Parathyroid adenoma (tissue), 2 donors: ENCODE data around the gene EVC.

Experiments
- H2AFZ ChIP-seq: fragments of 300-600 bp; sonication (generic); one replicate; pipeline ENCODE4 v1.7.0; 2017; ENCODE audit warnings: antibody characterized with exemption, mild to moderate bottlenecking
- H3K27ac ChIP-seq: fragments of 300-600 bp; sonication (generic); one replicate; pipeline ENCODE4 v1.7.0; 2017
- H3K27me3 ChIP-seq: fragments of 300-600 bp; sonication (generic); one replicate; pipeline ENCODE4 v1.7.0; 2017; ENCODE audit warnings: low read length; ENCODE audit not compliant: control insufficient read depth, insufficient read depth
- H3K36me3 ChIP-seq: fragments of 300-600 bp; sonication (generic); one replicate; pipeline ENCODE4 v1.7.0; 2017; ENCODE audit warnings: low read length; ENCODE audit not compliant: control insufficient read depth, insufficient read depth
- H3K4me1 ChIP-seq: fragments of 300-600 bp; sonication (generic); one replicate; pipeline ENCODE4 v1.7.0; 2017; ENCODE audit warnings: control low read depth
- H3K4me2 ChIP-seq: fragments of 300-600 bp; sonication (generic); one replicate; pipeline ENCODE4 v1.7.0; 2017; ENCODE audit warnings: low read length
- H3K4me3 ChIP-seq: fragments of 300-600 bp; sonication (generic); one replicate; pipeline ENCODE4 v1.7.0; 2017; ENCODE audit warnings: low read depth, low read length
- H3K79me2 ChIP-seq: fragments of 300-600 bp; sonication (generic); one replicate; pipeline ENCODE4 v1.7.0; 2017; ENCODE audit warnings: control low read depth
- H3K9ac ChIP-seq: fragments of 300-600 bp; sonication (generic); one replicate; pipeline ENCODE4 v1.7.0; 2017; ENCODE audit warnings: mild to moderate bottlenecking
- H3K9me3 ChIP-seq: fragments of 300-600 bp; sonication (generic); one replicate; pipeline ENCODE4 v1.7.0; 2017; ENCODE audit warnings: low read length; ENCODE audit not compliant: control insufficient read depth
- CTCF ChIP-seq: fragments of 300-600 bp; sonication (generic); IDR thresholded peaks from one replicate; pipeline ENCODE4 v1.7.0; 2017; ENCODE audit warnings: antibody characterized with exemption, mild to moderate bottlenecking
- donor health status: primary hyperparathyroidism.

The EVC gene

GRCh38 chr4:5710961-5711478 is at the start of gene EVC:
EVC (plus strand) TSS chr4:5711201; CDS start chr4:5711381, 180 bp downstream.
- Histone ChIP-seq H2AFZ (peak within 1 kb of the TSS; percentile 68), H3K4me2 (peak within 1 kb of the TSS; percentile 81), H3K36me3 (no peaks in the 10 kb centered on the region), H3K9me3 (no peaks in the 10 kb centered on the region), H3K27me3 (no peaks in the 10 kb centered on the region), H3K9ac (no peak within 1 kb of the TSS), H3K79me2 (no peaks in the 10 kb centered on the region), H3K4me1 (no peaks in the 10 kb centered on the region), H3K27ac (peak within 1 kb of the TSS; percentile 39), H3K4me3 (peak within 1 kb of the TSS; percentile 45)
- no peak for TF ChIP-seq CTCF

GRCh38 chr4:5661237-5661636 is 49.8 kb upstream of the EVC start:
- H3K9ac ChIP-seq, result no peak overlapping the region
- no peaks in the 10 kb centered on the region for H3K36me3 ChIP-seq
- H3K4me2 ChIP-seq, result no peak overlapping the region
- no peak overlapping the region for H2AFZ ChIP-seq
- no peaks in the 10 kb centered on the region for H3K4me1 ChIP-seq
- TF ChIP-seq CTCF, result no peak
- no peak overlapping the region for H3K4me3 ChIP-seq
- H3K9me3 ChIP-seq, result no peaks in the 10 kb centered on the region
- H3K79me2 ChIP-seq, result no peaks in the 10 kb centered on the region
- no peak overlapping the region for H3K27ac ChIP-seq
- H3K27me3 ChIP-seq, result no peaks in the 10 kb centered on the region

- Histone ChIP-seq H3K4me1 (no peaks in the 10 kb centered on the region), H3K36me3 (no peaks in the 10 kb centered on the region), H3K4me3 (no peak overlapping the region), H2AFZ (no peak overlapping the region), H3K27me3 (no peaks in the 10 kb centered on the region), H3K79me2 (no peaks in the 10 kb centered on the region), H3K9me3 (no peaks in the 10 kb centered on the region), H3K9ac (no peak overlapping the region), H3K4me2 (no peak overlapping the region), H3K27ac (no peak overlapping the region)
- no peak for TF ChIP-seq CTCF
Observed at GRCh38 chr4:5662555-5662954, 48.4 kb upstream of the EVC start.

- H3K9ac ChIP-seq, result no peak overlapping the region
- H3K4me2 ChIP-seq, result no peak overlapping the region
- H3K27ac ChIP-seq, result no peak overlapping the region
- H3K79me2 ChIP-seq, result no peaks in the 10 kb centered on the region
- H3K4me3 ChIP-seq, result no peak overlapping the region
- no peaks in the 10 kb centered on the region for H3K27me3 ChIP-seq
- H3K36me3 ChIP-seq, result no peaks in the 10 kb centered on the region
- no peak overlapping the region for H2AFZ ChIP-seq
- H3K9me3 ChIP-seq, result no peaks in the 10 kb centered on the region
- no peak for TF ChIP-seq CTCF
- H3K4me1 ChIP-seq, result no peaks in the 10 kb centered on the region
Observed at GRCh38 chr4:5664778-5665177, 46.2 kb upstream of the EVC start.

GRCh38 chr4:5666741-5667140 is 44.3 kb upstream of the EVC start:
- no peaks in the 10 kb centered on the region for H3K9me3 ChIP-seq
- no peak for TF ChIP-seq CTCF
- H3K27me3 ChIP-seq, result no peaks in the 10 kb centered on the region
- no peak overlapping the region for H2AFZ ChIP-seq
- H3K27ac ChIP-seq, result no peak overlapping the region
- H3K4me3 ChIP-seq, result no peak overlapping the region
- no peak overlapping the region for H3K4me2 ChIP-seq
- H3K9ac ChIP-seq, result no peak overlapping the region
- no peaks in the 10 kb centered on the region for H3K36me3 ChIP-seq
- no peaks in the 10 kb centered on the region for H3K4me1 ChIP-seq
- H3K79me2 ChIP-seq, result no peaks in the 10 kb centered on the region
